ENCODE data around the gene SLC6A17. TPM values are rescaled to one million over a fixed set of nuclear protein-coding genes. Genes with fewer than 3 reads are reported as not detected.
A peak's percentile ranks its signal among the peaks of the same experiment; 100 is the strongest.

Gene SLC6A17
- total RNA-seq, 6 experiments from 2014 or later: not detected

DNA sequence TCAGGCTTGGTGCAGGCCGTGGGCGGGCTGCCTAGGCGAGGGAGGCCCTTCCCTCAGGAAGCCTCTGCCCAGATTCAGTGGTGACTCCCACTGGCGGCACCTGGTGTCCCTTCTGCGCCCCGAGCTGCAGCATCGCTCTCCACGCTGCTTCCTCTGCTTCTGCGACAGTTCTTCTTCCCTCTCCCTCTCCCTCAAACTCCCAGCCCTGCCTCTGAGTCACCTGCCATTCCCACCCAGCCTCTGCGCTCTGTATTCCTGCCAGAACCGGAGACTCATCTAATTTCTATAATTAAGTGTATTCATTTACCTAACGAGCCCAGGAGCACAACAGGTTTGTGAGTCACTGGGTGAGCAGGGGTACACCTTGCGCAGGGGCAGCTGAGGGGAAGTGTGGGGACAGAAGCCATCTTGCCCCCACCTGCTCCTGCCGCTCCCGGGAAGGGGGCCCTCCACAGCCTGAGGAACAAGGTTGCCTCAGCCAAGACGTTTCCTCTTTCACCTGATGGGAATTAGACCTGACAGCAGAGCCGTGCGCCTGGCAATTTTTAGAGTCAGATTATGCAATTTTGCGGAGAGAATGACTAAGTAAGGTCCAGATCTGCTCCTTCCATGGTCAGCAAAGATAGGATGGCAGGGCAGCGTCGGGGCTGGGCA lies 79.2 kb downstream of the SLC6A17 start:
- DNase-seq: no peak
- no peaks in the 10 kb centered on the region for H3K9me3 ChIP-seq
- no peak overlapping the region for H3K4me3 ChIP-seq
- H3K27me3 ChIP-seq: no peaks in the 10 kb centered on the region
- WGBS (ENCODE audit: insufficient coverage, low coverage, low lambda C conversion rate, missing lambda C conversion rate): 79% methylated on average over 12 of the region's 21 CpGs
- ATAC-seq: no peak
- H3K27ac ChIP-seq: no peak overlapping the region
- TF ChIP-seq, protein P1, sequence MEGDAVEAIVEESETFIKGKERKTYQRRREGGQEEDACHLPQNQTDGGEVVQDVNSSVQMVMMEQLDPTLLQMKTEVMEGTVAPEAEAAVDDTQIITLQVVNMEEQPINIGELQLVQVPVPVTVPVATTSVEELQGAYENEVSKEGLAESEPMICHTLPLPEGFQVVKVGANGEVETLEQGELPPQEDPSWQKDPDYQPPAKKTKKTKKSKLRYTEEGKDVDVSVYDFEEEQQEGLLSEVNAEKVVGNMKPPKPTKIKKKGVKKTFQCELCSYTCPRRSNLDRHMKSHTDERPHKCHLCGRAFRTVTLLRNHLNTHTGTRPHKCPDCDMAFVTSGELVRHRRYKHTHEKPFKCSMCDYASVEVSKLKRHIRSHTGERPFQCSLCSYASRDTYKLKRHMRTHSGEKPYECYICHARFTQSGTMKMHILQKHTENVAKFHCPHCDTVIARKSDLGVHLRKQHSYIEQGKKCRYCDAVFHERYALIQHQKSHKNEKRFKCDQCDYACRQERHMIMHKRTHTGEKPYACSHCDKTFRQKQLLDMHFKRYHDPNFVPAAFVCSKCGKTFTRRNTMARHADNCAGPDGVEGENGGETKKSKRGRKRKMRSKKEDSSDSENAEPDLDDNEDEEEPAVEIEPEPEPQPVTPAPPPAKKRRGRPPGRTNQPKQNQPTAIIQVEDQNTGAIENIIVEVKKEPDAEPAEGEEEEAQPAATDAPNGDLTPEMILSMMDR (IDR thresholded peaks at IDR 0.05): no peak
- TF ChIP-seq POLR2A (IDR thresholded peaks at IDR 0.05): no peak
- intact Hi-C loops (cut with DNase I): no loop called here
- H3K4me1 ChIP-seq: no peaks in the 10 kb centered on the region
- no peaks in the 10 kb centered on the region for H3K36me3 ChIP-seq

DNA sequence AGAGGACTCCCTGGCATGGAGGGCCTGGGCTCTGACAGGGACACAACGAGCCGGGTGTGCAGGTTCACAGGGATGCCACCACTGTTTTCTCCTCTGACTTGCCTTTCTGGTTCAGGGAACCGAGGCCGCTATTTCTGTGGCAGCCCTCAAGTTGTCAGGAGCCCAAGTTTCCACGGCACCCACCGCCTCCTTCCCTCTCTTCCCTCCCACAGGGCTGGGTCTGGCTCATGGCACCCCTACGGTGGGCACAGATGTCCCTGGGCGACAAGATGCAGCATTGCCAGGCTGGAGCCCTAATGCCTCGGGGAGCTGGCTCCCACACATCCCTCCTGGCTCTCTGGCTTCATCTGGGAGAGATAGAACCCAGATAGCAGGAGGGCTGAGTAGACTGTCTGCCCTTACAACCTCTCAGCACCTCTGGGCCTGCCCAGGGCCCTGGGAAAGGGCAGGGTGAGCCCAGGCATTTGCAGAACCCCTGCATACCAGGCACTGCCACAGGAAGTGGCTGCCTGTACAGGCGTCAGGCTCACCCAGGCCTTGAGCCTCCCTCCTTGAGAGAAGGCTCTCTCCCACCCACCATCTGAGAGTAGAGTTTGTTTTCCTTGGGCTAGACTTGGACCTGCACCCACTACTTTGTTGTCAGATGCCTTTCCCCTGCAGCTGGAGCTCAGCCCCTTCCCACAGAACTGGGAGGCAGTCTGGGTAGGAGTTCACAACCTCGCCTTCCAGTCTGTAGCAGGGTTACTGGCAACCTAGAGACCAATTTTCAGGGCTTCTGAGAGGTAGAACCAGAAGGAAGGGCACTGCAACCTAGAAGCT lies 80.3 kb downstream of the SLC6A17 start:
- Histone ChIP-seq H3K27ac (no peak overlapping the region), H3K36me3 (no peaks in the 10 kb centered on the region), H3K9me3 (no peaks in the 10 kb centered on the region), H3K4me3 (no peak overlapping the region), H3K4me1 (no peaks in the 10 kb centered on the region), H3K27me3 (no peaks in the 10 kb centered on the region)
- WGBS (ENCODE audit: insufficient coverage, low coverage, low lambda C conversion rate, missing lambda C conversion rate): 83% methylated on average over 1 of the region's 11 CpGs
- intact Hi-C loops (cut with DNase I): no loop called here
- no peak for TF ChIP-seq POLR2A (IDR thresholded peaks at IDR 0.05)
- TF ChIP-seq, protein P1 (IDR thresholded peaks at IDR 0.05): no peak
- ATAC-seq: no peak
- DNase-seq: no peak

DNA sequence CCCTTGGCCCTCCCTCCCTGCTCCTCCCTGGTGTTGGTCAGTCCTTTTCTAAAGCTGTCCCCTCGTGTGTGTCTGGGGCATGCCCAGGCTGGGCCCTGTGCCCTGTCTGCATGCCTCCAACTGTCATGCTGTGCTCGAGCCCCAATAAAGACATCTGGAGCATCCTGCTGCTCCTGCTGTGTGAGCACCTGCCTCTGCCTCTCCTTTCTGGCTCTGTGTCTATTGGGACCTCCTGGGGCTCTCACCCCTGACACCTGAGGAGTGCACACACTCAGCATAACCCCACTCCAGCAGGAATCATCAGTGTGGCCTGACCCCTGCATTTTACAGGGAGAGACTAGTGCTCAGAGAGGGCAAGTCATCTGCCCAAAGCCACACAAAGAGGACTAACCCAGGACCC lies 83.6 kb downstream of the SLC6A17 start:
- Histone ChIP-seq H3K4me3 (no peak overlapping the region), H3K27ac (no peak overlapping the region), H3K27me3 (no peaks in the 10 kb centered on the region), H3K9me3 (no peaks in the 10 kb centered on the region), H3K4me1 (no peaks in the 10 kb centered on the region), H3K36me3 (no peaks in the 10 kb centered on the region)
- intact Hi-C loops (cut with DNase I): no loop called here
- DNase-seq (no peak), ATAC-seq (no peak)
- TF ChIP-seq, protein P1 (IDR thresholded peaks at IDR 0.05): no peak
- TF ChIP-seq POLR2A (IDR thresholded peaks at IDR 0.05): no peak
- no CpG with 5 or more reads among the region's 2 CpGs for WGBS (ENCODE audit: insufficient coverage, low coverage, low lambda C conversion rate, missing lambda C conversion rate)

DNA sequence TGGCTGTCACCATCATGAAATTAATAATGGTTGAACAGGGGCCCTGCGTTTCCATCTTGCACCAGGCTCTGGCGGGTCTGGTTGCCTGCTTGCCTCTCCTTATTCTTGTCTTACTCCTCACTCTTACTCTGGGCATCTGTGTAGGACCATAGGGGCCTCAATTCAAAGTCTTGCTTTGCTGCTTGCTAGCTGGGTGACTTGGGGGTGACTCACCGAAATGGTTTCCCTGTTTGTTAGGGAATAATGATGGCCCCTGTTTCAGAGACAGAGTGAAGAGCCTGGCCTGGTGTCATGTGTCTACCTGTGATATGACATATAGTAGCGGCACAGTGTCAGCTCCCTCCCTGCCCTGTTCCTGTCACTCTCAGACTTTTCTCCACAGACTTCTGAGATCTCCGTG lies 84.4 kb downstream of the SLC6A17 start:
- no peak overlapping the region for H3K27ac ChIP-seq
- ATAC-seq (no peak), DNase-seq (no peak)
- H3K4me3 ChIP-seq: no peak overlapping the region
- intact Hi-C loops (cut with DNase I): no loop called here
- no peaks in the 10 kb centered on the region for H3K9me3 ChIP-seq
- no peaks in the 10 kb centered on the region for H3K36me3 ChIP-seq
- no peaks in the 10 kb centered on the region for H3K27me3 ChIP-seq
- WGBS (ENCODE audit: insufficient coverage, low coverage, low lambda C conversion rate, missing lambda C conversion rate): 94% methylated on average over 5 of the region's 5 CpGs
- H3K4me1 ChIP-seq: no peaks in the 10 kb centered on the region
- TF ChIP-seq POLR2A (IDR thresholded peaks at IDR 0.05): no peak

DNA sequence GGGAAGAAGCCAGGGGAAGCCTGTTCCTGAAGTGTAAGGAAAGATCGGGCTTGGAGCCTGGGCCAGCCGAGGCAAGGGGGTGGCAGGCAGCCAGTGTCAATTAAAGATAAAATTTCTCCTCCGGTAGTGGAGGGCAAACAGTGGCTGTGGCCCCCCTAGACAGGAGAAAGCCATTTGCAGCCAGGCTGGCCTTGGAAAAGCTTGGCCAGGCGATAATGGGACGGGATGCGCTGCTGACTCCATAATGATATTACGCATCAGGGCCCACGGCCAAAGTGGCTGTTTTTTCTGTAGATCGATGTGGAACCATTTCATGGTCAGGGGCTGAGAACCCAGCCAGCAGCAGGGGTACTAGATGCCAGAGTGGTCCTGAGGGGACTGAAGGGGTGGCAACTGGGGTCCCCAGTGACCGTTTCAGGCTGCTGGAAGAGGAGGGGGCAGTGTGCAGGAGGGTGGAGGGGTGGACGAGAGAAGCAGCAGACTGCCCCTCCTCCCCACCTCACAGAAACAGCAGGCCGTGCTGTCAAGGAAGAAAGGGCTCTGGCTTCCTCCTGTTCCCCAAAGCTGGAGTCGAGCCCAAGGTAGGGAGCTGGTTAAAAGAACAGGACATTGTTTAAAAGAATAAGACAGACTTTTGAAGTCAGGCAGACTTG lies 85.0 kb downstream of the SLC6A17 start:
- H3K9me3 ChIP-seq: no peaks in the 10 kb centered on the region
- WGBS (ENCODE audit: insufficient coverage, low coverage, low lambda C conversion rate, missing lambda C conversion rate): 63% methylated on average over 11 of the region's 13 CpGs

More for the DNA sequence above, 85.0 kb downstream of the SLC6A17 start:
- intact Hi-C loops (cut with DNase I): no loop called here
- H3K27me3 ChIP-seq: no peaks in the 10 kb centered on the region
- H3K27ac ChIP-seq: no peak overlapping the region
- ATAC-seq (peak; percentile 4 to 58 (median 42)), DNase-seq (peak in 1 of 3 donors; percentile 42)
- H3K36me3 ChIP-seq: no peaks in the 10 kb centered on the region
- H3K4me3 ChIP-seq: no peak overlapping the region
- no peak for TF ChIP-seq POLR2A (IDR thresholded peaks at IDR 0.05)
- TF ChIP-seq, protein P1 (IDR thresholded peaks at IDR 0.05): no peak
- no peaks in the 10 kb centered on the region for H3K4me1 ChIP-seq

All from right lobe of liver (tissue), 6 donors.